Stimulated activated CD8-positive, alpha-beta memory T cell treated with anti-CD3 and anti-CD28 coated beads, Interleukin-15, amount 100 ng/mL, for 48 hours (primary cell): Measurements from ENCODE around the gene LZTR1.
"Not testable (repeated sequence)": the region's sequence is repeated elsewhere in the genome, so short reads cannot be mapped to it uniquely, and the experiment has no call there.

Experiments used
- DNase-seq, 2 donors: peaks; one replicate each; pipeline ENCODE4 v3.0.0-alpha.2; 2020; ENCODE audit warnings: low read depth in 2 of 2

LZTR1 gene

GRCh38 chr22:21033895-21034294, 51.8 kb downstream of the LZTR1 start:
- no peak for DNase-seq

- DNase-seq, result no peak
These were observed 52.9 kb downstream of the LZTR1 start for GRCh38 chr22:21034989-21035388.

- DNase-seq, result no peak
These were observed 56.3 kb downstream of the LZTR1 start for GRCh38 chr22:21038405-21038804.

- not testable (repeated sequence) for DNase-seq
These were observed 57.1 kb downstream of the LZTR1 start for GRCh38 chr22:21039158-21039557.

GRCh38 chr22:21041937-21042336, 59.8 kb downstream of the LZTR1 start:
- DNase-seq, result no peak

GRCh38 chr22:21042978-21043859, 61.1 kb downstream of the LZTR1 start:
- no peak for DNase-seq

- no peak for DNase-seq
These were observed 61.9 kb downstream of the LZTR1 start for GRCh38 chr22:21043860-21044535.

GRCh38 chr22:21044931-21045584, 63.0 kb downstream of the LZTR1 start:
- no peak for DNase-seq

- peak; percentile 76 to 82 for DNase-seq
These were observed 63.6 kb downstream of the LZTR1 start, which contains the start of gene LRRC74B for GRCh38 chr22:21045585-21046294. TSS of gene LRRC74B (plus strand) at chr22:21045946. CDS start at chr22:21045987, 41 bp downstream.

GRCh38 chr22:21047035-21047661, 65.1 kb downstream of the LZTR1 start:
- no peak for DNase-seq

- DNase-seq, result no peak
These were observed 65.6 kb downstream of the LZTR1 start for GRCh38 chr22:21047730-21048129.

GRCh38 chr22:21048448-21048847, 66.4 kb downstream of the LZTR1 start:
- DNase-seq, result not testable (repeated sequence)
